H9 (cell line): Measurements from ENCODE around the gene UPF3A. TPM values are rescaled to one million over a fixed set of nuclear protein-coding genes. Genes with fewer than 3 reads are reported as not detected.

Experiments used
- DNase-seq: peaks from one replicate; pipeline ENCODE4 v3.0.0-alpha.2; 2017
- H2AFZ ChIP-seq: one replicate; pipeline ENCODE4 v1.6.1; 2013; ENCODE audit warnings: mild to moderate bottlenecking, low read length, control low read depth, moderate library complexity
- H2AK5ac ChIP-seq: 2 replicates; pipeline ENCODE4 v1.6.1; 2013; ENCODE audit warnings: low read length, control low read depth, mixed read lengths; ENCODE audit not compliant: insufficient read length
- H2BK120ac ChIP-seq: one replicate; pipeline ENCODE4 v1.6.1; 2013; ENCODE audit warnings: low read depth, mild to moderate bottlenecking, low read length, control low read depth, inconsistent platforms; ENCODE audit not compliant: poor library complexity, severe bottlenecking
- H2BK12ac ChIP-seq: 2 replicates; pipeline ENCODE4 v1.6.1; 2013; ENCODE audit warnings: low read length, control low read depth, mixed read lengths, low read depth; ENCODE audit not compliant: insufficient read length
- H2BK15ac ChIP-seq: 2 replicates; pipeline ENCODE4 v1.6.1; 2013; ENCODE audit warnings: low read depth, low read length, control low read depth
- H2BK20ac ChIP-seq: one replicate; pipeline ENCODE4 v1.6.1; 2013; ENCODE audit warnings: low read depth, mild to moderate bottlenecking, low read length, control low read depth, inconsistent platforms; ENCODE audit not compliant: poor library complexity, severe bottlenecking
- H2BK5ac ChIP-seq: 2 replicates; pipeline ENCODE4 v1.6.1; 2013; ENCODE audit warnings: low read length, control low read depth, mixed read lengths; ENCODE audit not compliant: insufficient read length
- H3K14ac ChIP-seq: 2 replicates; pipeline ENCODE4 v1.6.1; 2013; ENCODE audit warnings: low read length, control low read depth; ENCODE audit not compliant: insufficient read depth
- H3K18ac ChIP-seq: 2 replicates; pipeline ENCODE4 v1.6.1; 2013; ENCODE audit warnings: low read depth, mild to moderate bottlenecking, mixed read lengths, low read length, control low read depth; ENCODE audit not compliant: insufficient read length
- H3K23ac ChIP-seq: 2 replicates; pipeline ENCODE4 v1.6.1; 2013; ENCODE audit warnings: low read length, control low read depth, mixed read lengths, low read depth; ENCODE audit not compliant: insufficient read length
- H3K23me2 ChIP-seq: 2 replicates; pipeline ENCODE4 v1.6.1; 2013; ENCODE audit warnings: low read depth, mild to moderate bottlenecking, mixed read lengths, low read length, control low read depth; ENCODE audit not compliant: insufficient read length, poor library complexity, severe bottlenecking
- H3K27ac ChIP-seq: 2 replicates; pipeline ENCODE4 v1.5.1; 2013; ENCODE audit warnings: low read length, control low read depth, mixed read lengths, low read depth; ENCODE audit not compliant: insufficient read length
- H3K27me3 ChIP-seq: 2 replicates; pipeline ENCODE4 v1.6.1; 2013; ENCODE audit warnings: low read length, control low read depth, inconsistent platforms; ENCODE audit not compliant: insufficient read depth
- H3K4ac ChIP-seq: 2 replicates; pipeline ENCODE4 v1.6.1; 2013; ENCODE audit warnings: low read depth, mild to moderate bottlenecking, control low read depth, inconsistent platforms, low read length, moderate library complexity
- H3K4me1 ChIP-seq: 2 replicates; pipeline ENCODE4 v1.6.1; 2013; ENCODE audit warnings: low read length, control low read depth, inconsistent platforms; ENCODE audit not compliant: insufficient read depth
- H3K4me2 ChIP-seq: 2 replicates; pipeline ENCODE4 v1.6.1; 2013; ENCODE audit warnings: low read length, control low read depth, mixed read lengths; ENCODE audit not compliant: insufficient read length, insufficient read depth
- H3K56ac ChIP-seq: 2 replicates; pipeline ENCODE4 v1.6.1; 2013; ENCODE audit warnings: low read depth, mild to moderate bottlenecking, mixed read lengths, low read length, control low read depth; ENCODE audit not compliant: insufficient read length
- H3K79me1 ChIP-seq: 2 replicates; pipeline ENCODE4 v1.6.1; 2013; ENCODE audit warnings: low read depth, mild to moderate bottlenecking, moderate library complexity, low read length, control low read depth, inconsistent platforms; ENCODE audit not compliant: insufficient read depth, poor library complexity, severe bottlenecking
- H3K79me2 ChIP-seq: 2 replicates; pipeline ENCODE4 v1.6.1; 2013; ENCODE audit warnings: low read length, control low read depth, inconsistent platforms; ENCODE audit not compliant: insufficient read depth
- H3K9ac ChIP-seq: 2 replicates; pipeline ENCODE4 v1.6.1; 2013; ENCODE audit warnings: low read length, control low read depth, mixed read lengths; ENCODE audit not compliant: insufficient read length; ENCODE audit errors: extremely low read depth
- H3K9me3 ChIP-seq: one replicate; pipeline ENCODE4 v1.6.1; 2013; ENCODE audit warnings: low read depth, low read length, inconsistent platforms; ENCODE audit not compliant: control insufficient read depth
- H3T11ph ChIP-seq: one replicate; pipeline ENCODE4 v1.6.1; 2013; ENCODE audit warnings: mild to moderate bottlenecking, low read length, control low read depth, inconsistent platforms
- H4K20me1 ChIP-seq: one replicate; pipeline ENCODE4 v1.6.1; 2013; ENCODE audit not compliant: control insufficient read depth, insufficient read length, insufficient read depth
- H4K5ac ChIP-seq: 2 replicates; pipeline ENCODE4 v1.6.1; 2013; ENCODE audit warnings: low read depth, mild to moderate bottlenecking, mixed read lengths, low read length, control low read depth; ENCODE audit not compliant: insufficient read length
- H4K8ac ChIP-seq: replicated peaks from 2 replicates; pipeline ENCODE4 v1.6.1; 2013; ENCODE audit warnings: low read length, control low read depth, mixed read lengths, low read depth; ENCODE audit not compliant: insufficient read length
- H4K91ac ChIP-seq: 2 replicates; pipeline ENCODE4 v1.6.1; 2013; ENCODE audit warnings: low read depth, mild to moderate bottlenecking, moderate library complexity, mixed read lengths, low read length, control low read depth; ENCODE audit not compliant: insufficient read length
- H3K27ac Mint-ChIP-seq, 3 experiments: 2 replicates in 2 of 3; 3 replicates in 1 of 3; pipeline ENCODE4 v1.8.0; 2020 to 2021; ENCODE audit warnings: mixed read lengths in 3 of 3, mild to moderate bottlenecking in 1 of 3, moderate library complexity in 1 of 3
- H3K27me3 Mint-ChIP-seq: 2 replicates; pipeline ENCODE4 v1.8.0; 2021; ENCODE audit warnings: low read depth, mild to moderate bottlenecking, moderate library complexity, mixed read lengths
- H3K36me3 Mint-ChIP-seq, 3 experiments: 2 replicates in 2 of 3; 3 replicates in 1 of 3; pipeline ENCODE4 v1.8.0; 2020 to 2021; ENCODE audit warnings: low read depth in 3 of 3, mixed read lengths in 3 of 3; ENCODE audit not compliant: insufficient read depth in 1 of 3
- H3K4me1 Mint-ChIP-seq, 2 experiments: 2 replicates each; pipeline ENCODE4 v1.8.0; 2020; ENCODE audit warnings: mixed read lengths in 2 of 2
- H3K4me3 Mint-ChIP-seq, 2 experiments: 2 replicates in 1 of 2; 3 replicates in 1 of 2; pipeline ENCODE4 v1.8.0; 2020 to 2021; ENCODE audit warnings: mild to moderate bottlenecking in 2 of 2, mixed read lengths in 2 of 2, moderate library complexity in 1 of 2
- H3K9me3 Mint-ChIP-seq, 2 experiments: 2 replicates in 1 of 2; 3 replicates in 1 of 2; pipeline ENCODE4 v1.8.0; 2020; ENCODE audit warnings: mild to moderate bottlenecking in 2 of 2, mixed read lengths in 2 of 2, moderate library complexity in 1 of 2
- WGBS: extraction: QIAGEN DNeasy Blood & Tissue Kit; methylation state at CpG from one replicate; pipeline ENCODE4 v1.1.7; 2013; ENCODE audit warnings: missing lambda C conversion rate, low lambda C conversion rate, mixed read lengths; ENCODE audit not compliant: insufficient read length; ENCODE audit errors: extremely low coverage; 5-methylcytosine and 5-hydroxymethylcytosine counted together
- total RNA-seq: library from RNA; stranded (reverse); gene quantifications from 2 replicates; pipeline ENCODE4 v1.2.1, GENCODE V29; 2021
- TF ChIP-seq, protein P1 (sequence below): fragments of 200-600 bp; sonication (generic); conservative IDR thresholded peaks from 3 replicates; pipeline ENCODE4 v1.8.0; 2021; ENCODE audit warnings: antibody characterized with exemption, mild to moderate bottlenecking

UPF3A gene
- total RNA-seq, 1 experiment from 2014 or later, result 81.8 TPM

DNA sequence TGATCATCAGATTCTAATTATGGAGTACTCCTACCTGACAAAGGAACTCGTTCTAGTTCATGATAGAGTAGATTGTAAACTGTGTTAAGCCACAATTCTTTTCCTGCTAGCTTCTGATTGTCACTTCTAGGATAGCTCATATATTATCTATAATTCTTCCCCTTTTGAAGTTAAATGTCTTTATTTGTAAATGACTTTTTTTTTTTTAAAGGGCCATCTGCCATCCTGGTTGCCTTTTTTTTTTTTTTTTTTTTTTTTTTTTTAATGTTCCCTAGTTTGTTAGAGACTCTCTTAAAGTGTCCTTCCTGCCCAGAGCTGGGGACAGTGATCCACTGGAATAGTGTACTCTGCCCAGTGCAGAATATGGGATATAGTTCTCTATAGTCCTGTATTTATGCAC is 37.2 kb downstream of the UPF3A start:
- Histone ChIP-seq H2AK5ac (no peak overlapping the region), H3K23me2 (peaks cover 3% of the 10 kb centered on the region), H2BK15ac (no peak overlapping the region), H3K18ac (no peak overlapping the region), H2BK5ac (no peak overlapping the region), H2AFZ (no peak overlapping the region), H3K9ac (no peak overlapping the region), H3T11ph (no peak overlapping the region), H3K4me2 (no peak overlapping the region), H3K23ac (no peak overlapping the region), H2BK120ac (no peak overlapping the region), H2BK20ac (no peak overlapping the region), H4K8ac (no peak overlapping the region), H2BK12ac (no peak overlapping the region), H3K79me1 (peaks cover 3% of the 10 kb centered on the region), H3K79me2 (peaks cover 16% of the 10 kb centered on the region; the same call in 1 of the 2 replicates), H3K27ac (no peak overlapping the region), H3K14ac (no peak overlapping the region), H4K91ac (no peak overlapping the region), H3K27me3 (no peaks in the 10 kb centered on the region), H3K56ac (no peak overlapping the region), H3K9me3 (no peaks in the 10 kb centered on the region), H4K5ac (no peak overlapping the region), H3K4me1 (no peaks in the 10 kb centered on the region), H3K4ac (no peak overlapping the region), H4K20me1 (no peaks in the 10 kb centered on the region)
- TF ChIP-seq, protein P1, sequence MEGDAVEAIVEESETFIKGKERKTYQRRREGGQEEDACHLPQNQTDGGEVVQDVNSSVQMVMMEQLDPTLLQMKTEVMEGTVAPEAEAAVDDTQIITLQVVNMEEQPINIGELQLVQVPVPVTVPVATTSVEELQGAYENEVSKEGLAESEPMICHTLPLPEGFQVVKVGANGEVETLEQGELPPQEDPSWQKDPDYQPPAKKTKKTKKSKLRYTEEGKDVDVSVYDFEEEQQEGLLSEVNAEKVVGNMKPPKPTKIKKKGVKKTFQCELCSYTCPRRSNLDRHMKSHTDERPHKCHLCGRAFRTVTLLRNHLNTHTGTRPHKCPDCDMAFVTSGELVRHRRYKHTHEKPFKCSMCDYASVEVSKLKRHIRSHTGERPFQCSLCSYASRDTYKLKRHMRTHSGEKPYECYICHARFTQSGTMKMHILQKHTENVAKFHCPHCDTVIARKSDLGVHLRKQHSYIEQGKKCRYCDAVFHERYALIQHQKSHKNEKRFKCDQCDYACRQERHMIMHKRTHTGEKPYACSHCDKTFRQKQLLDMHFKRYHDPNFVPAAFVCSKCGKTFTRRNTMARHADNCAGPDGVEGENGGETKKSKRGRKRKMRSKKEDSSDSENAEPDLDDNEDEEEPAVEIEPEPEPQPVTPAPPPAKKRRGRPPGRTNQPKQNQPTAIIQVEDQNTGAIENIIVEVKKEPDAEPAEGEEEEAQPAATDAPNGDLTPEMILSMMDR, result no peak
- DNase-seq, result no peak
- no peaks in the 10 kb centered on the region for H3K9me3 Mint-ChIP-seq
- no CpG with 5 or more reads among the region's 1 CpG for WGBS
- H3K27me3 Mint-ChIP-seq, result no peaks in the 10 kb centered on the region
- H3K4me3 Mint-ChIP-seq, result no peak overlapping the region
- H3K36me3 Mint-ChIP-seq, result peaks cover 29 to 53% (median 48%) of the 10 kb centered on the region in 3 experiments
- H3K27ac Mint-ChIP-seq, result no peak overlapping the region; a peak in 2 of 7 replicates
- peaks cover 12 to 15% of the 10 kb centered on the region in 2 experiments for H3K4me1 Mint-ChIP-seq
